CD4-positive, alpha-beta memory T cell (primary cell): ENCODE measurements around the gene RERGL. TPM values are rescaled to one million over a fixed set of nuclear protein-coding genes. Genes with fewer than 3 reads are reported as not detected.

Experiments
- polyA plus RNA-seq, 2 donors: library from polyadenylated mRNA; unstranded; fragments of 300-500 nt; fragmentation: Illumina TruSeq; gene quantifications; one replicate each; pipeline ENCODE4 v1.2.3, GENCODE V29; 2021
- total RNA-seq, 2 experiments: library from RNA; stranded (reverse); gene quantifications; one replicate each; pipeline ENCODE4 v1.2.3, GENCODE V29; 2021

Gene RERGL
- total and polyA plus RNA-seq, 4 experiments from 2014 or later = not detected

Other genes starting within 250 kb of the RERGL start
- not detected for gene PIK3C2G, start 171.3 kb upstream of the RERGL start, total RNA-seq
- gene PIK3C2G, start 171.3 kb upstream of the RERGL start, polyA plus RNA-seq = not detected